GM18511 (cell line): ENCODE measurements around the gene UBE2G1.

Experiments
- ATAC-seq: cut with Tn5 transposase; IDR thresholded peaks from one replicate; pipeline ENCODE4 v1.9.1; 2021; ENCODE audit warnings: mild to moderate bottlenecking, moderate library complexity; ENCODE audit not compliant: unreplicated experiment

The UBE2G1 gene

DNA sequence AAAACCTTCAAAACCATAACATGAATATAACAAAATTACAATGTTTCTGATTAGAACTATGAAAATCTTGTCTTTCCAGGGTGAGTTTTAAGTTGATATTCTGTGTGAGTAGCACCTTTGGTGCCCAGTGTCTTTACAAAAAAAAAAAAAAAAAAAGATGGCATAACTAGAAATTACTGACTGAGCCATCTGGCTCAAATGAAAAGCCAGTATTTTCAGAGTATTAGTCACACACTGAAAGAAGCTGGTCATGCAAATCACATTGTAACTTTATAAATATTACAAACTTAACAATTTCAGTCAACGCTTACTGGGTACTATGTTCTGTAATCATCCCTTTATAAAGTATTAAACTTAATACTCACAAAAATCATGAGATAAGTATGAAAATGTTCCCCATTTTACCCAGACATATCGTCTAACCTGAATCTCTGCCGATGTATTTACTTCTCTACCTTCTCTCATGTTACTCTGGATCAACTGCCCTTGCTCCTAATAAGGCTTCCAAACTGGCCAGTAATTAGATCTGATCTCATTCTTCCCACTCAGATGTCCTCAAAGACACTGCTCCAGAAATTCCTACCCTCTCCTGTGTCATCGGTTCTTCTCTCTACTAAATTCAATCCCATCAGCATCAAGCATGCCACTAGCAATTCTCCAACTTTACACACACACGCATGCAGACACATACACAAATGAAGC, 25.4 kb downstream of the UBE2G1 start:
- ATAC-seq, result no peak

DNA sequence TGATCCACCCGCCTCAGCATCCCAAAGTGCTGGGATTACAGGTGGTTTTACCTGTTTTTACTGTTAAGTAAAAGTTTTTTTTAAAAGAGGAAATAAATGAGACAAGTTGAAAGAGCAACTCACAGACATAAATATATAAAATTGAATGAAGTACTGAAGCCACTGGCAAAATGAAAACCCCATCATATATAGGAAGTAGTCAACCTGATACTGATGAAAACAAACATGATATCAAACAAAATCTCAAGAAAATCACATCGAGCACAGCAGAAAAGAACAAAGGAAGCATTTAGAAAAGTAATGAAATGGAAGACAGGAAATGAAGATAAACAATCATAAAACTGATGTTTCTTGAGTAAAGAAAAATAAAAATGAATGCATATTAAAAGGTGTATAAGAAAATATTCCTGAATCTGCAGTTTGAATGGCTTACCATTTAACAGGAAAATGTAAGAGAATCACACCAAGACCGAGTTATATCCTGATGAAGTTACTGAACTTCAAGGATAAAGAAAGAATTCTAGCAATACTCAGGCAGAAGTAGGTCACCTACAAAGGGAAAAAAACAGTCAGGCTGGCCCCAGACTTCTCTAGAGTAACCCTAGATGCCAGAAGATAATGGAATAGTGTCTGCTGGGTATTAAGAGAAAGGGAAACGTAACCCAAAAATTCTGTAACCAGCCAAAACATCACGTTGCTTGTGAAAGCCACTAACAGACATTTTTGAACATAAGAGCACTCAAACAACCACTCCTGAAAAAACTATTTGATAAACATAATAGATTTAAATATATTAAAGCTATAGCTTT, 31.5 kb downstream of the UBE2G1 start:
- ATAC-seq, result no peak

DNA sequence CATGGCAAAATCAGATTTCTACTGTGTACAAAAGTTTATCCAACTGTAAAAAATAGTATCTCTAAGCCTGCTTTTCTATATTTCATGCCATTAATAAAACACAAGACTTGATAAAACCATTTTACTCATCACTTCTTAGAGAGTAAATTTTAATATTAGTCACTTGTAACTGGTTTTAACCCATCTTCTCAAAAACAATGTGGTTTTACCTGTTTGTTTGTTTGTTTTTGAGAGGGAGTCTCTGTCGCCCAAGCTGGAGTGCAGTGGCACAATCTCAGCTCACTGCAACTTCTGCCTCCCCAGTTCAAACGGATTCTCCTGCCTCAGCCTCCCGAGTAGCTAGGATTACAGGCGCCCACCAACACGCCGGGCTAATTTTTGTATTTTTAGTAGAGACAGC, 32.1 kb downstream of the UBE2G1 start:
- no peak for ATAC-seq

DNA sequence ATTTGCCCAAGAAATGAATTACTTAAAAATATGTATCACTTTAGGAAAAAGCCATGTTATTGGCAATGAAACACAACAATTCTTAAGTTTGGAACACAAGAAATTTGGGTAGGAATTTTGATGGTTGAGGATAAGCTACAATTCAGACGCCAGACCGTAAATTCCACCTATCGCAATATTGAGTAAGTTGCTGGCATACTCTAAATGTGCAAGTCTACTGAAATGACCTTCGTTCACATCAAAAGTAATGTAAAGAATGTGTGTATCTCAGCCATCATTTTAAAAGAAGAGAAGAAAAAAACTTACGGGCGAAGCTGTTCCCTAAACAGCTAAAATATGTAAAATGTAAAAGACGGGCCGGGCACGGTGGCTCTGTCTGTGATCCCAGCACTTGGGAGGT, 33.4 kb downstream of the UBE2G1 start:
- ATAC-seq, result no peak

DNA sequence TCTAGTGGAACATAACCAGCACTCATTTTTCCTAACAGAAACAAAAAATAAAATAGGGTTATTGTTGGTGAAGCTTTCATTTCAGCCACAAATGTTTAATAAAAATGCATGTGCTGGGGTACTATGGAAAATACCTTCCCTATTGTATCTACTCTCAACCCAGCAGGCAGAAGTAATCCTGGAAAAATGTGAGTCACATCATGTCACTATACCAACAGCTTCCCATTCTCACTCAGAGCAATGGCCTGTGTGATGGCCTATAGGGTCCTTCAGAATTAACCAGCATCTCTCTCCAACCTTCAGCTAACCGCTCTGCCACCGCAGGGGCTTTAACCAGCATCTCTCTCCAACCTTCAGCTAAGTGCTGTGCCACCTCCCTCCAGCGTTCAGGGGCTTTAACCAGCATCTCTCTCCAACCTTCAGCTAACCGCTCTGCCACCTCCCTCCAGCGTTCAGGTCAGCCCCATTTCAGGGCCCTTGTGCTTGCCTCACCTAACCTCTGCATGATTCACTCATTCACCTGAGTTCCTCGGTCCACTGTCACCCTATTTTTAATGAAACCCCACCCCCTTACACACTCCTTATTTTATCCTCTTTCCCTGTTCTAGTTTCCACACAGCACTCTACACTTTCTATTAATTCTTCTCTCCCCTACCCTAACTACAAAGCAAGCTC, 34.0 kb downstream of the UBE2G1 start:
- no peak for ATAC-seq

DNA sequence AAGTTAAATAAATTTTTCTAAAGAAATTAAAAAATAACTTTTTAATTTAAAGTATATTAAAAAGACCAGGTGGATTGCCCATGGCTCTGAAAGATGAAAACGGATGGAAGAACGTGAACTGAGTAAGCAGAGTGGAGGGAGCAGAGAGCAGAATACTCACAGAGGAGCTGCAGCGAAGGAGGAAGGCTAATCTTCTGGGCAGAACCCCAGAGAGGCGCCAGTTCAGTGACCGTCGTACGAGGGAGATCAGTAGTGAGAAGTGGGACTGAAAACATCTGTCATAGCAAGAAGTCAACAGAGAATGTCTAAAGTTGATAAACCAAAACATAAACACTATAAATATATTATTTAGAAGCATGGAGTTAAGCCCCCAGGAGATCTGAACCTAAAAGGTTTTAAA, 34.9 kb downstream of the UBE2G1 start:
- ATAC-seq, result no peak

DNA sequence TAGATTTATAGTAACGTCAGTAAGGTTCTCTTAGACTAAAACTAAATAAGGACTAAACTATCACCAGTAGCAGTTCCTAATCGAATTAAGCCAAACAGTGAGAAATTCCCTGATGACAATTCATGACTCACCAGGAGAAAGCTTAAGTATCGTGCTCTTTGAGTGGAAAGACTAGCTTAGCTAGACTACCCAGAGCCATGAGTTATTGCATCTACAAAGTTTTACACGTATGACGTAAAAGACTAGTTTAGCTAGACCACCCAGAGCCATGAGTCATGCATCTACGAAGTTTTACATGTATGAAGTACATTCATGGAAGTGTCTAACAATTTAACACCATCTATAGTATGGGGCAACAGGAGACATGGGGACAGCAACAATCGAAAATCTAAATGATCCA, 36.6 kb downstream of the UBE2G1 start:
- no peak for ATAC-seq

DNA sequence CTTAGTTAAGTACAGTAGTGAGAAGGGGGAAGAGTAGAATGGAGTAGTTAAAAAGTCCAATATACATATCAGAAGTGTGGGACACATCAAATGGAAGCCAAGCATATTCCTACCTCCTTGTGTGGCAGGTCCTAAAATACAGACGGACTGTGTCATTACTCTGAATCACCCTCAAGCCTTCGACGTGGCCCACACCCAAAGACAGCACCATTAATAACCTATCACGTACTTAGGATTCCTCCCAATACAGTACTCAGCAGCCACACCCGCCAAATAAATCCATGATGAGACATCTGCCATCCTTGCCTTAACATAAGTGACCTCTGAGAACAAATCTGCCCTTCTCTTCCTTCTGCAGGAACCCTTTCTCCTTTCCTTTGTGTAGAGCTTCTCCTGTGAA, 38.9 kb downstream of the UBE2G1 start:
- ATAC-seq, result no peak

DNA sequence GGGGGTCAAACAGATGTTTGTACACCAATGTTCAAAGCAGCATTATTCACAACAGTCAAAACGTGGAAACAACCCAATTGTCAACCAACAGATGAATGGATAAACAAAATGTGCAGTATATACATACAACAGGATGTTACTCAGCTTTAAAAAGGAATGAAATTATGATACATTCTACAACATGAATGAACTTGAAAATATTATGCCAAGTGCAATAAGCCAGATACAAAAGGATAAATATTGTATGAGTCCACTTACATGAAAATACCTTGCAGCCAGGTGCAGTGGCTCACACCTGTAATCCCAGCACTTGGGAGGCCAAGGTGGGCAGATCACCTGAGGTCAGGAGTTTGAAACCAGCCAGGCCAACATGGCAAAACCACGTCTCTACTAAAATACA, 39.9 kb downstream of the UBE2G1 start:
- no peak for ATAC-seq

DNA sequence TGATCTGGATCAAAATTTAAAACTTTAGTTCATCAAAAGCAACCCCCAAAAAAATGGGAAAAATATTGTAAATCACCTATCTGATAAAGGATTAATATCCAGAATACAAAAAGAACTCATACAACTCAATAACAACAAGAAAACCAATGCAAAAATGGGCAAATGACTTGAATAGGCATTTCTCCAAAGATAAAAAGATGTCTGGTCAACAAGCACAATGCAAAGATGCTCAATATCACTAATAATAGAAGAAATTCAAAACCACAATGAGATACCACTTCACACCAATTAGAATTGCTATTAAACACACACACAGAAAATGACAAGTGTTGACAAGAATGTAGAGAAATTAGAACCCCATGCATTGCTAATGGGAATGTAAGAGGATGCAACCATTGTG, 40.4 kb downstream of the UBE2G1 start:
- no peak for ATAC-seq

DNA sequence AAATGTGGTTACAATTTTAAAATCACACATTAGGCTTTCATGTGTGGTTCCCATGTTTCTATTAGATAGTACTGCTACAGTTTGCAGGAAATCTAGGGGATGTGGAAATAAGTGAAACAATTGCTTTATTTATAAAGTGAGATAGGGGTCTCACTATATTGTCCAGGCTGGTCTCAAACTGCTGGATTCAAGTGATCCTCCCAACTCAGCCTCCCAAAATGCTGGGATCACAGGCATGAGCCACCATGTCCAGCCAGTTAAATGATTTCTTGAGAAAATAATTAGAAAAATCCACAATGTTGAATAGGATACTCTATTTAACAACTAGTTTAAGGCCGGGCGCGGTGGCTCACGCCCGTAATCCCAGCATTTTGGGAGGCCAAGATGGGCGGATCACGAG, 42.0 kb downstream of the UBE2G1 start:
- ATAC-seq, result no peak

DNA sequence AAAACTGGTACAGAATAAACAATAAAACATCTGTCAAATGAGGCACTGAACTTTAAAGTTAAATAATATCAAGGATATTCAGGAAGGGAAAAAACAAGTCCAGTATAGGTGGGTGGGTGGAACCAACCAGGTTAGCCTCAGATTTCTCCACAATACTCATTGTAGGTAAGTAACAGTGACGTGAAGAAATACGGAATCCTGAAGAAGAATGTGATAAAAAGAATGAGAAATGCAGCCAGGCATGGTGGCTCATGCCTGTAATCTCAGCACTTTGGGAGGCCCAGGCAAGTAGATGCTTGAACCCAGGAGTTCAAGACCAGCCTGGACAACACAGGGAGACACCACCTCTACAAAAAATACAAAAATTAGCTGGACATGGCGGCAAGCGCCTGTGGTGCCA, 47.3 kb downstream of the UBE2G1 start:
- no peak for ATAC-seq

DNA sequence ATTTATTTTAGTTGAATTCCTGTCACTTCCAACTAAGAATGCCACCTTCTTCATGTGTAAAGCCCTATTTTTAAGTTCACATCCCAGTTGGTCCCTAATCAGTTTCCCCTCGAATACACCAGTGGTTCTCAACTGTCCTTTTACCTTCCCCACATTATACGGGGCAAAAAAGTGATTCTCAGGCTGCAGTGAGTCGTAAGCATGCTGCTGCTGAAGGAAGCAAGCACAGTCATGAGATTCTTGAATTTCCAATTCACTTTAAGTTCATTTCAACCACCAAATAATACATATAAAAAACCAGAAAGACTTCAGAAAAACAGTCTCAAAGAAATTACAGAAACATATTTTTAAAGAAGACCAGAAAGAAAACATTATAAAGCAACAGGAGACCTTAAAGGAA, 47.9 kb downstream of the UBE2G1 start:
- ATAC-seq, result no peak

DNA sequence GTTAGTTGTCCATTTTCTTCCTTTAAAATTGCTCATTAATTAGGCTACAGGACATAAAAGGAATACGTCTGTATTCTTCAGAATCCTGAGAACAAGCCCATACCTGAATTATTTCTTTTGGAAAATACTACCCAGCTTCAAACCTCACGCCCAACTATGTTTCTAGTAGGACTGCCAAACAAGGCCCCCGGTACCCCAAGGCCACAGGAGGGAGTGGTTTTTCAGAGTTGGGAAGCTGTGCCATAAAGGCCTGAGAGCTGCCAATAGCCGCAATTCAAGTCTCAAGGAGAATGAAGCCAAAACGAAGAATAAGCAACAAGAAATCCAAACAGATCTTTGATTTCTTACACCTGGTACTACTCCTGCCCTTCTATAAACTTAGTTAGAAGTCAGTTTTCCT, 48.3 kb downstream of the UBE2G1 start:
- no peak for ATAC-seq

DNA sequence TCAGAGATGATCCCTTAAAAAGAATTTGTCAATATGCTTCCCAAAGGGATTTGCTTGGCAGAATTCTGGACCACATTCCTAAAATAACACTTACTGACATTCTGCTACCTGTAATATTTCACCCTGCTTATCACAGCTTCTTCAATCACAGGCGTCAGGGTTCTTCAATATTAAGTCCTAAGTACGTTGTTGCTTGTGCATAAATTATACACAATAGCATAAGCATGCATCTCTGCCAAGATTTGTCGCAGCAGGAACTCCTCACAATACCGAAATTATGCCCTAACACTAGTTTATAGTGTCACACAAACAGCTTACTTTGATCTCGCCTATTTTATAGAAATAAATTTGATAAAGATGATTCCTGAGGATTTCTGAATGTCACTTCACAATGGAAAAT, 48.9 kb downstream of the UBE2G1 start:
- no peak for ATAC-seq

DNA sequence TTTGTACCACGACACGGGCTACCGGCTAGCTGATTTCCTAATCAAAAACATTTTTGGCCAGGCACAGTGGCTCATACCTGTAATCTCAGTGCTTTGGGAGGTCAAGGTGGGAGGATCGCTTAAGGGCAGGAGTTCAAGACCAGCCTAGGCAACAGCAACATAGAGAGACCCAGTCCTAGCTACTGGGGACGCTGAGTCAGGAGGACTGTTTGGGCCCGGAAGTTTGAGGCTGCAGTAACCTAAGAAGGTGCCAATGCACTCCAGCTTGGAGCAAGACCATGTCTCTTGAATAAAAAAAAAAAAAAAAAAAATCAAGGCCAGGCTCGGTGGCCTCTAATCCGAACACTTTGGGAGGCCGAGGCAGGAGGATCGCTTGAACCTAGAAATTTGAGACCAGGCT, 49.8 kb downstream of the UBE2G1 start:
- ATAC-seq, result no peak

DNA sequence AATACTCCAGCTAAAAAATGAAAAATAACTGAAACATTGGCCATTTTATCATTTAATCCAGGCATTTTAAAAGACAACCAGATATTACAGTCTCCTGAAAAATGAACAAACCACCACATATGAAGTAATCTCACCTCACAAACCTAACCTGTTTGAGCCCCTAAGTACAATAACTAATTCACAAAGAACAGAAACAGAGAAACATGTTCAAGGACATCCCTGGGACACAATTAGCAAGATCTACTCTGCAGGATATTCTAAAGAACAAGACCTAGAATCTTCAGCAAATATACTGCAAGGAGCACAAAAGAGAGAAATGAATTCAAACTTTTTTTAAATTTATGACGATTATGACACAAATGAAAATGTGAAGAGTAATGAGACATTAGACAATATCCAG, 51.9 kb downstream of the UBE2G1 start:
- ATAC-seq, result no peak

DNA sequence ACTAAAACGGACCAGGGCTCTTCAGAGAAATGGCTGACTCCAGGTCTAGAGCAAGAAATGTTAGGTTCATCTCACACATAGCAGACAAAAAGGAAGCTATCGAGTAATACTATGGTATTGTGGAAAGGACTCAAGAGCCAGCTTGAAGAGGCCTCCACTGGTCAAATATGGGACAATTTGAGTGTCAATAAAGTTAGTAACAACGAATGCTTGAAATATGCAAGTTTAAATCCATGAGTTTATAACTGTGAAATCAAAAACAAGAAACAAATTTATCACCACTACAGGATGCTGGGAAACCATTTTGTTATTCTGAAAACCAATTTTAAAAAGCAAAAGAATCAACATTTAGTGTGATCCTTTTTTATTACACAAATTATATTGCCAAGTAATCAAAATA, 52.3 kb downstream of the UBE2G1 start:
- no peak for ATAC-seq

DNA sequence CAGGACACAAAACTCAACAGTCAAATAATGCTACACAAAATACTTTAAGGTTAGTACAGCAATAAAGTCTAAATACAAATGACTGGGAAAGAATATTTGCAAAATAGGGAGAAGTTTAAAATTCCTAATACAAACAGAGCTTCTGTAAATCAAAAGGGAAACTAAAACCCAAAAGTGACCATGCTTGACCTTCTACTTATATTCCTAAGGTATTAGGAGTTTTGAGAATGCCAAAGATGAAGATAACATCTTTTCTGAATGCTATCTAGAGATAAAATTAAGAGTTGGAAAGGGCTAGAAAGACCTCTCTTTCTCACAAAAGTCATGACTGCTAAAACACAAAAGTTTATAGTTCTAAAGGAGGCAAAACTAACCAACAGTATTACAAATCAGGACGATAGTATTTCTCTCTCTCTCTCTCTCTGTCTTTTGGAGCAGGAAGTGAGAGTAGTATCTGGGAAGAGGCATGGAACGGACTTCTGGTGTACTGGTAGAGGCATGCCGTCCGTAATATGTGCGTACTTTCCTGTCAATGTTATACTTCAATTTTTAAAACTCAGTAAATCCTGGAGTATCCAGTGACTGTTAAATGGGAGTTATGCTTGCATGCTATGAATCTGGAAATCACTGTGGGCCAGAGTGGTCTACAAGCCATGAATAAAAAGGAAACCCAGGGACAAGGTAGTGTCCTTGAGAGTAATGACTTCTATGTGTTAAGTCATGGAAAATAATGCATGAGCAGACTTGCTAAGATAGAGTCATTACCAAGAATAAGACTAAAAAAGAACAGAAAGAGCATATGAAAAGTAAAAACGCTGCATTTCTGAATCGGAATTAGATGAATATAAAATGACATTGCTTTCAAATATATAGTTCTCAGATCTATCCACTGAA, 53.0 kb downstream of the UBE2G1 start:
- no peak for ATAC-seq

DNA sequence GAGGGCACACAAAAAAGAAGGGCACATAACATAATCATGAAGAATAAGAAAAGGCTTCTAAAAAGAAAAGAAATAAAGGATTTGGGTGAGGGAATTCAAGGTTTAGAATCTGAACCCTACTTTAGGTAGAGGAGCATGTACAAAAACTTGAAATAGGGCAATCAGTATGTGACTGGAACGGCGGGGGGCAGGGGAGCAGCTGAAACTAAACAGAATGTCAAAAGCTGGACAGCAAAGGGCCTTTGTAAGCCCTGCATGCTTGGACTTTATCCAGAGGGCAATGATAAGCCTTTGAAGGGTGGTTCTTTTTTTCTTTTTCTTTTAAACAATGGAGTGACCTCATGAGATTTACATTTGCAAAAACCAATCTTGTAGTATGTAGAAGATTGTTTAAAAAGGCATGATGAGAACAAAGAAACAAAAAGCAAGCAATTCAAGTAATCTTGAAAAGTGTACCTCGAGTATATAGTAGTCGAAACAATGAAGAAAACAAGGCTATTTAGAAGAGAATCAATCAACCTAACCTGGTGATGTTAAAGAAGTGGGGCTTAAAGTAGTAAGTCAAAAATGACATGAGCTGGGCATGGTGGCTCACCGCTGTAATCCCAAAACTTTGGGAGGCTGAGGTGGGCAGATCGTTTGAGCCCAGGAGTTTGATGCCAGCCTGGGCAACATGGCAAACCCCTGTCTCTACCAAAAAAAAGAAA, 56.0 kb downstream of the UBE2G1 start:
- ATAC-seq, result no peak
